ENCODE measurements around the gene TXNDC5. TPM values are rescaled to one million over a fixed set of nuclear protein-coding genes. Genes with fewer than 3 reads are reported as not detected.

The TXNDC5 gene
- total and polyA plus RNA-seq, 9 of the 15 experiments (the other 6 are each of a cell fraction or from before 2014, with no cell fraction given): 33.9 to 156 (median 137) TPM

GRCh38 chr6:7879043-7879442 lies 31.5 kb downstream of the TXNDC5 start (continued):
- TF ChIP-seq KDM4B (IDR thresholded peaks at IDR 0.05; ENCODE audit: borderline replicate concordance in 2 of 2, low read depth in 1 of 2): no peak
- no peak for TF ChIP-seq POLR2AphosphoS2 (IDR thresholded peaks at IDR 0.05; ENCODE audit: low read length)
- no peak for TF ChIP-seq CBX3 (IDR thresholded peaks at IDR 0.05; ENCODE audit: borderline replicate concordance in 1 of 2, low read length in 2 of 2)
- TF ChIP-seq MYC (IDR thresholded peaks at IDR 0.05; ENCODE audit: low read depth, low read length): no peak
- TF ChIP-seq MYC (CRISPR knock-in tag; IDR thresholded peaks at IDR 0.05; ENCODE audit: borderline replicate concordance, low read depth): no peak
- TF ChIP-seq BHLHE40 (IDR thresholded peaks at IDR 0.05; ENCODE audit: low read length): no peak

DNA sequence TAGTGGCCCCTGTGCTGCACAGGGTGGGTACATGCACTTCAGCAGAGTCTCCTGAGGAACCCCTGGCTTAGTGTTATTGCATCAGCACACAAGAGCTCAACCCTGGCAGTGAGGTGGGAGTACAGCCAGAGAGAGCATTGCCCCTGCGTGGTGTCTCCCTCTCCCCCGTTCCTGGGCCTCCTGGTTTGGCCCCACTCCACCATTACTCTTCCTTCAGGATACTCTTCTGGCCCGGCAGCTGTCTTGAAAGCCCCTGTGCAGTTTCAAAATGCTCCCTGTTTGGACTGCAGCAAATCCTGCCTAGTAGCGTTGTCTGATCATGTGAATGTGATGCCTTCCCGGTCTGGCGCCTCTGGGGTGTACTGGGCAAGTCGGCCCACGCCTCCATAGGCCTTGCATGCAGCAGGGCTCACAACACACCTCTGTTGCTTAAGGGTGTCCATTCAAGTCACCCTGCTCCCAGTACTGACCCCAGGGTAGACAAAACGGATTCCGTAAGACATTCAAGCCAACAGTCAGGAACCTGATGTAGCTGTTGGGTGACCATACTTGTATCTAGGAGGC lies 32.1 kb downstream of the TXNDC5 start:
- peaks cover 29% of the 10 kb centered on the region for H3K36me3 ChIP-seq (ENCODE audit: control insufficient read depth, insufficient read depth, low read length)
- H4K20me1 ChIP-seq (replicated peaks; ENCODE audit: control insufficient read depth, insufficient read depth, low read length): peaks cover 2% of the 10 kb centered on the region; the same call in 1 of the 2 replicates
- intact Hi-C loops (cut with micrococcal nuclease): no loop called here
- H3K9me3 ChIP-seq (replicated peaks; ENCODE audit: control insufficient read depth, insufficient read depth, low read depth, low read length): no peaks in the 10 kb centered on the region
- no peak overlapping the region for H3K9ac ChIP-seq (ENCODE audit: insufficient read depth in 1 of 2, low read depth in 2 of 2, low read length in 2 of 2)
- ChIA-PET CTCF (ENCODE audit: low intra/inter-chr PET ratio) (no interaction called here), POLR2A (interaction anchor here (0.7 to 4.0 kb wide), 5 partner anchors 11 to 1234 kb away, joined by 3 to 12 read pairs (median 3); no protein-coding TSS in a partner anchor)
- H3K9me1 ChIP-seq (ENCODE audit: control insufficient read depth, insufficient read depth, low read length): no peaks in the 10 kb centered on the region
- ATAC-seq: peak; percentile 40
- in situ Hi-C loops (cut with MboI): no loop called here
- H3K4me3 ChIP-seq: no peak overlapping the region
- no peak overlapping the region for H2AFZ ChIP-seq (ENCODE audit: low read depth, low read length)
- no peak for FAIRE-seq
- TF ChIP-seq, protein P1, sequence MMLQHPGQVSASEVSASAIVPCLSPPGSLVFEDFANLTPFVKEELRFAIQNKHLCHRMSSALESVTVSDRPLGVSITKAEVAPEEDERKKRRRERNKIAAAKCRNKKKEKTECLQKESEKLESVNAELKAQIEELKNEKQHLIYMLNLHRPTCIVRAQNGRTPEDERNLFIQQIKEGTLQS (IDR thresholded peaks at IDR 0.05): peak; percentile 26; the same call in 1 of the 2 replicates
- TF ChIP-seq, protein P1 (CRISPR knock-in tag; conservative IDR thresholded peaks at IDR 0.05): no peak
- TF ChIP-seq SMARCA5 (IDR thresholded peaks at IDR 0.05) (no peak), CEBPG (CRISPR knock-in tag; IDR thresholded peaks at IDR 0.05) (peak; percentile 33; the same call in 1 of the 2 replicates), CEBPG (tag; conservative IDR thresholded peaks at IDR 0.05 in 1 of 2, IDR thresholded peaks at IDR 0.05 in 1 of 2) (no peak)
- DNase-seq (ENCODE audit: extremely low read depth in 1 of 4, low spot score in 3 of 4): no peak
- peaks cover 0 to 6% of the 10 kb centered on the region in 2 experiments; a peak in 3 of 5 replicates for H3K27me3 ChIP-seq (ENCODE audit: control insufficient read depth in 2 of 2, insufficient read depth in 2 of 2, low read length in 2 of 2)
- H3K4me2 ChIP-seq (ENCODE audit: insufficient read depth, low read length): no peak overlapping the region
- no peaks in the 10 kb centered on the region for H3K79me2 ChIP-seq (ENCODE audit: control insufficient read depth, insufficient read depth, low read length)
- no peaks in the 10 kb centered on the region for H3K4me1 ChIP-seq (replicated peaks in 1 of 2; ENCODE audit: control insufficient read depth in 2 of 2, insufficient read depth in 2 of 2, low read length in 2 of 2)
- H3K27ac ChIP-seq (ENCODE audit: extremely low read depth, low read depth, low read length): no peak overlapping the region
- WGBS (ENCODE audit: insufficient coverage, low coverage, missing lambda C conversion rate): 66% methylated on average over 10 of the region's 10 CpGs
- BruUV-seq (replicated peaks): no TSS peak
